Ishikawa (cell line): ENCODE results near the gene SSTR3.

Source experiments
- CEBPB ChIP-seq: IDR thresholded peaks from 2 replicates; pipeline ENCODE4 v1.6.1; 2012
- CREB1 ChIP-seq: IDR thresholded peaks from 2 replicates; pipeline ENCODE4 v1.6.1; 2012; ENCODE audit warnings: low read depth
- EGR1 ChIP-seq: IDR thresholded peaks from 2 replicates; pipeline ENCODE4 v1.6.1; 2012
- EP300 ChIP-seq: IDR thresholded peaks from 2 replicates; pipeline ENCODE4 v1.6.1; 2012; ENCODE audit warnings: borderline replicate concordance
- FOXM1 ChIP-seq: IDR thresholded peaks from 2 replicates; pipeline ENCODE4 v1.6.1; 2012; ENCODE audit warnings: low read depth, borderline replicate concordance
- NFIC ChIP-seq: IDR thresholded peaks from 2 replicates; pipeline ENCODE4 v1.6.1; 2012
- RAD21 ChIP-seq: IDR thresholded peaks from 2 replicates; pipeline ENCODE4 v1.6.1; 2012; ENCODE audit warnings: low read depth
- TAF1 ChIP-seq: IDR thresholded peaks from 2 replicates; pipeline ENCODE4 v1.6.1; 2012; ENCODE audit warnings: low read depth, mild to moderate bottlenecking
- TCF12 ChIP-seq: IDR thresholded peaks from 2 replicates; pipeline ENCODE4 v1.6.1; 2012; ENCODE audit warnings: low read depth
- TEAD4 ChIP-seq: IDR thresholded peaks from 2 replicates; pipeline ENCODE4 v1.6.1; 2012
- USF1 ChIP-seq: IDR thresholded peaks from 2 replicates; pipeline ENCODE4 v1.6.1; 2012
- YY1 ChIP-seq: IDR thresholded peaks from 2 replicates; pipeline ENCODE4 v1.6.1; 2012; ENCODE audit warnings: low read depth
- ZBTB7A ChIP-seq: IDR thresholded peaks from 2 replicates; pipeline ENCODE4 v1.6.1; 2012; ENCODE audit warnings: low read depth
- TF ChIP-seq, protein P1 (sequence below): IDR thresholded peaks from 2 replicates; pipeline ENCODE4 v1.6.1; 2012
- TF ChIP-seq, protein P2 (sequence below): IDR thresholded peaks from 2 replicates; pipeline ENCODE4 v1.6.1; 2012; ENCODE audit warnings: low read depth, mild to moderate bottlenecking

Gene SSTR3

GRCh38 chr22:37218399-37218770 lies 6.1 kb upstream of the SSTR3 start:
- TF ChIP-seq, protein P1, sequence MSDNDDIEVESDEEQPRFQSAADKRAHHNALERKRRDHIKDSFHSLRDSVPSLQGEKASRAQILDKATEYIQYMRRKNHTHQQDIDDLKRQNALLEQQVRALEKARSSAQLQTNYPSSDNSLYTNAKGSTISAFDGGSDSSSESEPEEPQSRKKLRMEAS = no peak
- TF ChIP-seq CREB1 = no peak
- no peak for TF ChIP-seq USF1
- no peak for TF ChIP-seq TCF12
- TF ChIP-seq NFIC = no peak
- TF ChIP-seq TEAD4 = no peak
- TF ChIP-seq YY1 = no peak
- no peak for TF ChIP-seq FOXM1
- TF ChIP-seq ZBTB7A = no peak
- no peak for TF ChIP-seq CEBPB
- no peak for TF ChIP-seq RAD21
- TF ChIP-seq, protein P2, sequence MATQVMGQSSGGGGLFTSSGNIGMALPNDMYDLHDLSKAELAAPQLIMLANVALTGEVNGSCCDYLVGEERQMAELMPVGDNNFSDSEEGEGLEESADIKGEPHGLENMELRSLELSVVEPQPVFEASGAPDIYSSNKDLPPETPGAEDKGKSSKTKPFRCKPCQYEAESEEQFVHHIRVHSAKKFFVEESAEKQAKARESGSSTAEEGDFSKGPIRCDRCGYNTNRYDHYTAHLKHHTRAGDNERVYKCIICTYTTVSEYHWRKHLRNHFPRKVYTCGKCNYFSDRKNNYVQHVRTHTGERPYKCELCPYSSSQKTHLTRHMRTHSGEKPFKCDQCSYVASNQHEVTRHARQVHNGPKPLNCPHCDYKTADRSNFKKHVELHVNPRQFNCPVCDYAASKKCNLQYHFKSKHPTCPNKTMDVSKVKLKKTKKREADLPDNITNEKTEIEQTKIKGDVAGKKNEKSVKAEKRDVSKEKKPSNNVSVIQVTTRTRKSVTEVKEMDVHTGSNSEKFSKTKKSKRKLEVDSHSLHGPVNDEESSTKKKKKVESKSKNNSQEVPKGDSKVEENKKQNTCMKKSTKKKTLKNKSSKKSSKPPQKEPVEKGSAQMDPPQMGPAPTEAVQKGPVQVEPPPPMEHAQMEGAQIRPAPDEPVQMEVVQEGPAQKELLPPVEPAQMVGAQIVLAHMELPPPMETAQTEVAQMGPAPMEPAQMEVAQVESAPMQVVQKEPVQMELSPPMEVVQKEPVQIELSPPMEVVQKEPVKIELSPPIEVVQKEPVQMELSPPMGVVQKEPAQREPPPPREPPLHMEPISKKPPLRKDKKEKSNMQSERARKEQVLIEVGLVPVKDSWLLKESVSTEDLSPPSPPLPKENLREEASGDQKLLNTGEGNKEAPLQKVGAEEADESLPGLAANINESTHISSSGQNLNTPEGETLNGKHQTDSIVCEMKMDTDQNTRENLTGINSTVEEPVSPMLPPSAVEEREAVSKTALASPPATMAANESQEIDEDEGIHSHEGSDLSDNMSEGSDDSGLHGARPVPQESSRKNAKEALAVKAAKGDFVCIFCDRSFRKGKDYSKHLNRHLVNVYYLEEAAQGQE = no peak
- no peak for TF ChIP-seq EP300
- no peak for TF ChIP-seq TAF1
- TF ChIP-seq EGR1 = no peak

DNA sequence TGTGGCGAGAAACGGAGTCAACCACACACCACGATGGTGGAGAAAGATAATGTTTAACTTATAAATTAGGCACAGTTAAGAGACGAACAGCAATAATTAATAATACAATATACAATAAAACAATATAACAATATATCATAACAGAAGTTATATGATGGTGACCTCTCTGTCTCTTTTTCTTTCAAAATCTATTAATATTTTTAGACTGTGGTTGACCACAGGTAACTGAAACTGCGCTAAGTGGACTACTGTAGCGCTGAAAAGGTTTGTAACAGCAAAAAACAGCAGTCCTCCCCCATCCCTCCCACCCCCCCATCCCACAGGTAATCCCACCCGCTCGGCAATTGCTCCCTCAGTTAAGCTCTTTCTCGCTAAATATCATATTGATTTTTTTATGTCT lies 3.6 kb upstream of the SSTR3 start:
- no peak for TF ChIP-seq USF1
- no peak for TF ChIP-seq NFIC
- no peak for TF ChIP-seq CEBPB
- TF ChIP-seq EP300 = no peak
- no peak for TF ChIP-seq FOXM1
- TF ChIP-seq, protein P2 = no peak
- TF ChIP-seq EGR1 = no peak
- no peak for TF ChIP-seq TCF12
- no peak for TF ChIP-seq TEAD4
- no peak for TF ChIP-seq ZBTB7A
- TF ChIP-seq TAF1 = no peak
- TF ChIP-seq RAD21 = no peak

DNA sequence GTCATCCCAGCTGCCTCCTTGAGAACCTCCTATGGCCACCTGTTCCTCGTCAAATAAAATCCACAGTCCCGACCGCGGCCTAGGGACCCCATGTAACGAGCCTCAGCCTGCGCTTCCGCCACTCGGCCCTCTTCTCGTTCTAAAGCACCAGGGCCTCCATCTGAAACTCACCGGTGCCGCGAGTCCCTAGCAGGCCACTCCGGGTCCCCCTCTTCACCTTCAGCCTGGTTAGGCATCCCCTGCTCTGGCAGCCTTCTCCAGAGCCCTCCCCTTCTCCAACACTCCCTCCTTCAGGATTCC lies 2.4 kb upstream of the SSTR3 start:
- TF ChIP-seq TAF1 (no peak), EGR1 (no peak), EP300 (no peak), RAD21 (no peak)
- TF ChIP-seq, protein P2 = no peak

- no peak for TF ChIP-seq FOXM1
- TF ChIP-seq, protein P2 = no peak
- no peak for TF ChIP-seq TEAD4
- TF ChIP-seq YY1 = no peak
- TF ChIP-seq EGR1 = no peak
- TF ChIP-seq, protein P1 = no peak
- TF ChIP-seq ZBTB7A = no peak
- no peak for TF ChIP-seq TAF1
- TF ChIP-seq RAD21 = no peak
- TF ChIP-seq USF1 = no peak
- no peak for TF ChIP-seq CEBPB
- no peak for TF ChIP-seq EP300
- no peak for TF ChIP-seq TCF12
- no peak for TF ChIP-seq NFIC
- no peak for TF ChIP-seq CREB1
These were observed 1.9 kb upstream of the SSTR3 start for GRCh38 chr22:37213941-37214730.
